Activated CD4-positive, alpha-beta memory T cell treated with anti-CD3 and anti-CD28 coated beads, Interleukin-2, amount 10 ng/mL, durations not matched to agents 7 days and 5 days (primary cell): ENCODE measurements around the gene PKDCC. TPM values are rescaled to one million over a fixed set of nuclear protein-coding genes. Genes with fewer than 3 reads are reported as not detected.

ENCODE experiments used
- CTCF ChIA-PET: fragments of 350-600 bp; sonication (Branson Sonifier 250); formaldehyde crosslinking; loops from one replicate; lab custom pipeline; 2021; ENCODE audit warnings: antibody characterized with exemption, inconsistent platforms; lab: Charles Lee
- POLR2A ChIA-PET: fragments of 350-600 bp; sonication (Branson Sonifier 250); formaldehyde crosslinking; loops from one replicate; lab custom pipeline; 2021; ENCODE audit warnings: antibody characterized with exemption; lab: Charles Lee
- DNase-seq: peaks from one replicate; pipeline ENCODE4 v3.0.0-alpha.2; 2020
- H3K27ac Mint-ChIP-seq: one replicate; pipeline ENCODE4 v1.8.0; 2021; ENCODE audit warnings: mild to moderate bottlenecking, mixed read lengths
- H3K27me3 Mint-ChIP-seq: one replicate; pipeline ENCODE4 v1.8.0; 2021; ENCODE audit warnings: mixed read lengths
- H3K36me3 Mint-ChIP-seq: one replicate; pipeline ENCODE4 v1.8.0; 2021; ENCODE audit warnings: low read depth, mixed read lengths
- H3K4me1 Mint-ChIP-seq: one replicate; pipeline ENCODE4 v1.8.0; 2021; ENCODE audit warnings: mixed read lengths
- H3K4me3 Mint-ChIP-seq: one replicate; pipeline ENCODE4 v1.8.0; 2021; ENCODE audit warnings: mild to moderate bottlenecking, mixed read lengths
- H3K9me3 Mint-ChIP-seq: one replicate; pipeline ENCODE4 v1.8.0; 2021; ENCODE audit warnings: mixed read lengths
- total RNA-seq, 2 experiments: library from RNA; stranded (reverse); gene quantifications; one replicate each; pipeline ENCODE4 v1.2.3, GENCODE V29; 2021

The PKDCC gene
- total RNA-seq, 2 experiments from 2014 or later: not detected

- H3K4me3 Mint-ChIP-seq: no peak overlapping the region
- POLR2A ChIA-PET: interaction anchor here (0.9 to 2.3 kb wide), 6 partner anchors 10 to 233 kb away, joined by 3 to 8 read pairs (median 6); no protein-coding TSS in a partner anchor
- no peak overlapping the region for H3K27ac Mint-ChIP-seq
- H3K36me3 Mint-ChIP-seq: peaks cover 16% of the 10 kb centered on the region
- H3K9me3 Mint-ChIP-seq: peaks cover 10% of the 10 kb centered on the region
- peaks cover 21% of the 10 kb centered on the region for H3K27me3 Mint-ChIP-seq
- H3K4me1 Mint-ChIP-seq: peaks cover 39% of the 10 kb centered on the region
- peak; percentile 79 for DNase-seq
- CTCF ChIA-PET: interaction anchor here (0.6 to 18.5 kb wide), 31 partner anchors 9 to 1426 kb away, joined by 3 to 278 read pairs (median 4); no protein-coding TSS in a partner anchor
Measured at GRCh38 chr2:42095923-42096408, 48.1 kb downstream of the PKDCC start.

GRCh38 chr2:42096869-42097591 is 49.2 kb downstream of the PKDCC start:
- H3K4me3 Mint-ChIP-seq: no peak overlapping the region
- DNase-seq: no peak
- peaks cover 14% of the 10 kb centered on the region for H3K27me3 Mint-ChIP-seq
- no peak overlapping the region for H3K27ac Mint-ChIP-seq
- peaks cover 45% of the 10 kb centered on the region for H3K4me1 Mint-ChIP-seq
- POLR2A ChIA-PET: interaction anchor here (1.1 to 4.0 kb wide), 5 partner anchors 8 to 232 kb away, joined by 3 to 34 read pairs (median 8); no protein-coding TSS in a partner anchor
- CTCF ChIA-PET: interaction anchor here (0.7 to 18.5 kb wide), 27 partner anchors 9 to 239 kb away, joined by 3 to 278 read pairs (median 4); no protein-coding TSS in a partner anchor
- peaks cover 16% of the 10 kb centered on the region for H3K36me3 Mint-ChIP-seq
- peaks cover 10% of the 10 kb centered on the region for H3K9me3 Mint-ChIP-seq

GRCh38 chr2:42098571-42099437 is 51.0 kb downstream of the PKDCC start:
- Mint-ChIP-seq H3K4me1 (peaks cover 49% of the 10 kb centered on the region), H3K27ac (peak overlapping the region; percentile 53), H3K27me3 (peaks cover 3% of the 10 kb centered on the region), H3K4me3 (no peak overlapping the region), H3K9me3 (peaks cover 10% of the 10 kb centered on the region), H3K36me3 (peaks cover 16% of the 10 kb centered on the region)
- CTCF ChIA-PET: interaction anchor here (1.2 to 4.8 kb wide), 5 partner anchors 34 to 263 kb away, joined by 3 to 49 read pairs (median 4); no protein-coding TSS in a partner anchor
- DNase-seq: no peak
- POLR2A ChIA-PET: interaction anchor here (0.7 to 11.2 kb wide), 6 partner anchors 22 to 72 kb away, joined by 3 to 240 read pairs (median 6); no protein-coding TSS in a partner anchor

GRCh38 chr2:42099438-42100173 is 51.8 kb downstream of the PKDCC start:
- Mint-ChIP-seq H3K27me3 (no peaks in the 10 kb centered on the region), H3K4me3 (peak overlapping the region; percentile 20)

GRCh38 chr2:42100683-42101205 is 52.9 kb downstream of the PKDCC start:
- H3K9me3 Mint-ChIP-seq: peaks cover 10% of the 10 kb centered on the region
- no peaks in the 10 kb centered on the region for H3K27me3 Mint-ChIP-seq
- H3K4me1 Mint-ChIP-seq: peaks cover 49% of the 10 kb centered on the region
- H3K36me3 Mint-ChIP-seq: peaks cover 16% of the 10 kb centered on the region
- no peak for DNase-seq
- peak overlapping the region; percentile 31 for H3K4me3 Mint-ChIP-seq
- POLR2A ChIA-PET: interaction anchor here (0.9 to 11.2 kb wide), 10 partner anchors 11 to 261 kb away, joined by 3 to 240 read pairs (median 7); no protein-coding TSS in a partner anchor
- peak overlapping the region; percentile 53 for H3K27ac Mint-ChIP-seq
- CTCF ChIA-PET: interaction anchor here (0.9 to 1.7 kb wide), 5 partner anchors 11 to 152 kb away, joined by 3 to 7 read pairs (median 3); no protein-coding TSS in a partner anchor

More at GRCh38 chr2:42099438-42100173, 51.8 kb downstream of the PKDCC start:
- Mint-ChIP-seq H3K4me1 (peaks cover 49% of the 10 kb centered on the region), H3K27ac (peak overlapping the region; percentile 53), H3K36me3 (peaks cover 16% of the 10 kb centered on the region), H3K9me3 (peaks cover 10% of the 10 kb centered on the region)
- DNase-seq: no peak
- ChIA-PET POLR2A (interaction anchor here (1.0 to 11.2 kb wide), 7 partner anchors 10 to 262 kb away, joined by 3 to 240 read pairs (median 5); no protein-coding TSS in a partner anchor), CTCF (interaction anchor here (0.9 to 2.0 kb wide), 9 partner anchors 10 to 262 kb away, joined by 3 to 7 read pairs (median 3); no protein-coding TSS in a partner anchor)

- Mint-ChIP-seq H3K27ac (peak overlapping the region; percentile 91), H3K9me3 (peaks cover 10% of the 10 kb centered on the region), H3K4me1 (peaks cover 45% of the 10 kb centered on the region), H3K4me3 (peak overlapping the region; percentile 65), H3K36me3 (peaks cover 16% of the 10 kb centered on the region), H3K27me3 (no peaks in the 10 kb centered on the region)
- CTCF ChIA-PET: no interaction called here
- POLR2A ChIA-PET: interaction anchor here (0.9 to 11.2 kb wide), 7 partner anchors 12 to 81 kb away, joined by 3 to 240 read pairs (median 5); no protein-coding TSS in a partner anchor
- DNase-seq: peak; percentile 69
Measured at GRCh38 chr2:42101206-42102023, 53.6 kb downstream of the PKDCC start.

GRCh38 chr2:42102024-42102590 is 54.3 kb downstream of the PKDCC start:
- peaks cover 45% of the 10 kb centered on the region for H3K4me1 Mint-ChIP-seq

GRCh38 chr2:42102591-42103450 is 55.0 kb downstream of the PKDCC start:
- ChIA-PET POLR2A (interaction anchor here (1.0 to 11.2 kb wide), 7 partner anchors 11 to 68 kb away, joined by 3 to 240 read pairs (median 5); no protein-coding TSS in a partner anchor), CTCF (interaction anchor here (0.8 to 1.9 kb wide), 4 partner anchors 15 to 226 kb away, joined by 3 to 7 read pairs (median 4); no protein-coding TSS in a partner anchor)
- DNase-seq: peak; percentile 63
- Mint-ChIP-seq H3K27ac (peak overlapping the region; percentile 91), H3K4me3 (peak overlapping the region; percentile 65), H3K36me3 (peaks cover 16% of the 10 kb centered on the region), H3K4me1 (peaks cover 40% of the 10 kb centered on the region), H3K27me3 (no peaks in the 10 kb centered on the region), H3K9me3 (peaks cover 10% of the 10 kb centered on the region)

More at GRCh38 chr2:42102024-42102590, 54.3 kb downstream of the PKDCC start:
- peak; percentile 88 for DNase-seq
- CTCF ChIA-PET: interaction anchor here (1.0 to 1.9 kb wide), 3 partner anchors 14 to 31 kb away, joined by 3 to 7 read pairs (median 4); no protein-coding TSS in a partner anchor
- Mint-ChIP-seq H3K36me3 (peaks cover 16% of the 10 kb centered on the region), H3K27ac (peak overlapping the region; percentile 91), H3K9me3 (peaks cover 10% of the 10 kb centered on the region), H3K27me3 (no peaks in the 10 kb centered on the region), H3K4me3 (peak overlapping the region; percentile 65)
- POLR2A ChIA-PET: interaction anchor here (1.0 to 11.2 kb wide), 7 partner anchors 11 to 69 kb away, joined by 3 to 240 read pairs (median 5); no protein-coding TSS in a partner anchor

GRCh38 chr2:42103829-42104228 is 56.0 kb downstream of the PKDCC start:
- no peak overlapping the region for H3K27ac Mint-ChIP-seq
- peaks cover 31% of the 10 kb centered on the region for H3K4me1 Mint-ChIP-seq
- H3K36me3 Mint-ChIP-seq: peaks cover 16% of the 10 kb centered on the region
- H3K27me3 Mint-ChIP-seq: no peaks in the 10 kb centered on the region
- H3K9me3 Mint-ChIP-seq: peaks cover 10% of the 10 kb centered on the region
- ChIA-PET CTCF (interaction anchor here (0.8 to 1.9 kb wide), 3 partner anchors 29 to 225 kb away, joined by 3 to 7 read pairs (median 3); no protein-coding TSS in a partner anchor), POLR2A (interaction anchor here (0.7 to 11.2 kb wide), 5 partner anchors 22 to 67 kb away, joined by 3 to 240 read pairs (median 25); no protein-coding TSS in a partner anchor)
- DNase-seq: no peak
- no peak overlapping the region for H3K4me3 Mint-ChIP-seq
